COR-L47 (cell line): Measurements from ENCODE around the gene CAMK2D.
"Not testable (repeated sequence)": the region's sequence is repeated elsewhere in the genome, so short reads cannot be mapped to it uniquely, and the experiment has no call there.

Experiments used
- DNase-seq: peaks from one replicate; lab custom pipeline; 2025; lab: John Stamatoyannopoulos, UW

CAMK2D gene

DNA sequence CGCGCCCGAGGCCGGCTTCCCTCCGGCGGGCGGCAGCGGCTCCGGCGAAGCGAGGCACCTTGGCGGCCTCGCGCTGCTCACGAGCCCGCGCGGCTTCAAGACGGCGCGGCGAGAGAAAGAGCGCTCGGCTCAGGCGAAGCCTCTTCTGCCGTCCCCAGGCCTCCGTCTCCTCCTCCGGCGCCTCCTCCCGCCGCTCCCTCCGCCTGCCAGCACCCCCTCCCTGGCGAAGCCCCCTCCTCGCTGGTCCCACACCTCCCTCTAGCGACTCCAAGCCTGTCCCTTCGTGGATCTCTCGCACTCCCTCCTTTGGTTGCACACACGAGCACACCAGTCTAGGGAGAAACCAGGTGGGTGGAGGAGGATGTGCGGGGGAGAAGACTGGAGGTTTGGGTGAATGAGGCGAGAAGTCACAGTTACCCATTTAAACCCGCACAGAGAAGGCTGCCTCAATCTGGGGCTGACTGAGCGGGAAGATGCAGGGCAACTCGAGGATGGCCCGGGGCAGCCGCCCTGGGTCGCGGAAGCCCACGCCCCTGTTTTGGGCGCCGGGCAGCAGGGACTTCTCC, at the start of gene CAMK2D:
Gene CAMK2D, minus strand, starts transcription at position 119 of the 566 bp plus-strand sequence. CDS start 670 bp downstream, outside the sequence.
- DNase-seq: peak; percentile 84

DNA sequence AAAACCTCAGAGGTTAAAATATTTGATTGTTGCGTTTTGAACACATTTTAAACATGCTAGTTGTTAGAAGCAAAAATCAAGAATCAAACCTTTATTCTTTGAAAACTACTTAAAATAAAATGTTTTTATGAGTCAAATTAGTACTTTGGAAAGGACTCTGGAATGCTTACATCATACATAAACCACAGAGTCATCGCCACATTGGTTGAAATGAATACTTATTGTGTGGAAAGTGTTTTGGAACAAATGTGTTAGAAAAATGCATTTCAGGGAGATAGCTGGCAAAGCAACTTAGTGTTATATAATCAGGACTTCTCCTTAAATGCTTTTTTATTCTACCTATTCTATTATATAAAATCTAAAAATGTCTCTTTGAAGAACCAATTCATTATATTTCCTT, 49.4 kb upstream of the CAMK2D start:
- DNase-seq: no peak

DNA sequence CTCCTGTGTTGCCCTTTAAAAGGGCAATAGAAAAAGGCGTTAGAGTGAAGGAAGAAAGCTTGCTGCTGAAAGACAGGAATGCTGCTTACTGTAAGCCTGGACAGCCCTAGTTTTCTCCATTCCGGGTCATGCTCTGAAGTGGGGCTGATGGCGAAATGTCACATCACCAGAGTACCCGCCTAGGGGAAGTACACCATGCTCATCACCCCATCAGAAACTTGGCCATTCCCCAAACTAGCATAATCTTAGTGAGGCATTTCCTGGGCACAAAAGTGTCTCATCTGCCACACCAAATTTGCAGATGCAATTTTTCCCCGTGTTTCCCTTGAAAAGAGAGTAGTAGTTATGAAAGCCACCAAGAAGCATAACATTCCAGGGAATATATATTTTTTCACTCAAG, 47.8 kb upstream of the CAMK2D start:
- DNase-seq: no peak

DNA sequence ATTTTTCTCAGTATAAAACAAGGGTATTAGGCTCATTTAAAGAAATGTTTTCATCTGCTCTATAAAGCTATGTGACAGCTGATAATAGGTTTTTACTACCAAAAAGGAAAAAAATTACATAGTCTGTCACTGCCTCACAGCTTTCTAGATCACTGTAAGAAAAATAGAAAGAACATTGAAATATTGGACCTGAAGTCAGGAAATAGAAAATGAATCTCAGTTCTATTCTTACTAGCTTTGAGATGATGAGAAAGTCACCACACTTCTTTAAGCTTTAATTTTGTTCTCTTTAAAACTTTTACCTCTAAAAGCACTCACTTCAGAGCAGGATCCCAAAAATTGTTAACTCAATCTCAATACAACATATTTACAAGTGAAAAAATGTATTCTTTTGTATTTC, 45.3 kb upstream of the CAMK2D start:
- no peak for DNase-seq

DNA sequence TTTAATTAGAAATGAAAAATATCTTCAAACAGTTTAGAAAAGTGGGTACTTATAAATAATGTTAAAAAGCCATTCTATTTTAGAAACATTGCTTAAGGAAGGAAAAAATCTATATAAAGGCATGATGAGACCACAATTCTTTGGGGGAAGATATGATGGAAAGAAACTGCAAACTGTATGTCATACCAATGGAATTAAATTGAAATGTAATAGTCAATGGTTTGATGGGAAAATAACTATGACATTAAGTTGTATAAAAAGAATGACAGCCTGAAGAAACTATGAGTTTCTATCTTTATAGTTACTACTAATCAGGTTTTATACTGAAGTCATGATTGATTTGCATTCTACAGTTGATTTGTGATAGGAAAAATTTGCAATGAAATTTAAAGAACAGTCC, 40.3 kb upstream of the CAMK2D start:
- no peak for DNase-seq

DNA sequence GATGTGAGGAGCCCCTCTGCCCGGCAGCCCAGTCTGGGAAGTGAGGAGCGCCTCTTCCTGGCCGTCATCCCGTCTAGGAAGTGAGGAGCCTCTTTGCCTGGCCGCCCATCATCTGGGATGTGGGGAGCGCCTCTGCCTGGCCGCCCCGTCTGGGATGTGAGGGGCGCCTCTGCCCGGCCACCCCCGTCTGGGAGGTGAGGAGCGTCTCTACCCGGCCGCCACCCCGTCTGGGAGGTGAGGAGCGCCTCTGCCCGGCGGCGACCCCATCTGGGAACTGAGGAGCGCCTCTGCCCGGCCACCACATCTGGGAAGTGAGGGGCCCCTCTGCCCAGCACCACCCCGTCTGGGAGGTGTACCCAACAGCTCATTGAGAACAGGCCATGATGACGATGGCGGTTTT, 34.8 kb upstream of the CAMK2D start:
- DNase-seq: not testable (repeated sequence)

DNA sequence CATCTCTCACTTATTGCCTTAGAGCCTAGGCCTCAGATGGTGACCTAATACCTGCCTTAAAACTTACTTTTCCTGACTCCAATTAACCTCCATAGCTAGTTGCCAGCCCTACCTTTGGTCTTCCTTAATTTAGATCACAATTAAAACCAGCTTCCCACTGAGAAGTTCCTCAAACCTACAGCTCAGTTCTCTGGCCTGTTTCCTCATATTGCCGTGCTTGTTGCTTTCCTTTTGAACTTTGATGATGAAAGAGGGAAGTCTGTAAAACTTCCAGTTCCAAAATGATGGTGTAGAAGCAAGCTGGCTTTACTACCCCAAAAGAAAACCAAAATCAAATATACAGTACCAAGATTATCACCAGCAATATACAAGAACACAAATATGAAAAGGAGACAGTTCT, 28.9 kb upstream of the CAMK2D start:
- DNase-seq: no peak

DNA sequence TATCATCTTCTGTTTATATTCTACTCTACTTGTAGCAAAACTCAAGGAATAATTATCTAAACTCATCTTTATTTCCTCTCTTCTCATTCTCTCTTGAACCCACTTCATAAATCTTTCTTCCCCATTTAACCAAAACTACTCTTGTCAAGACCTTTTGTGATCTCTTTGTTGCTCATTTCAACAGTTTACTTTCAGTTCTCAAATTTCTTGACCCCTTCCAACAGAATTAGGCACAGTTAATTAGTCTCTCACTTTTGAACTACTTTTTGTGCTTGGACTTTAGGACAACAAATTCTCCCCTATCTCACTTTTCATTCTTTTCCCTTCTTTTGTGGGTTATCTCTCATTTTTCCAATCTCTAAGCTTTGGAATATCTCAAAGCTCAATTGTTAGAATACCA, 27.4 kb upstream of the CAMK2D start:
- DNase-seq: no peak

DNA sequence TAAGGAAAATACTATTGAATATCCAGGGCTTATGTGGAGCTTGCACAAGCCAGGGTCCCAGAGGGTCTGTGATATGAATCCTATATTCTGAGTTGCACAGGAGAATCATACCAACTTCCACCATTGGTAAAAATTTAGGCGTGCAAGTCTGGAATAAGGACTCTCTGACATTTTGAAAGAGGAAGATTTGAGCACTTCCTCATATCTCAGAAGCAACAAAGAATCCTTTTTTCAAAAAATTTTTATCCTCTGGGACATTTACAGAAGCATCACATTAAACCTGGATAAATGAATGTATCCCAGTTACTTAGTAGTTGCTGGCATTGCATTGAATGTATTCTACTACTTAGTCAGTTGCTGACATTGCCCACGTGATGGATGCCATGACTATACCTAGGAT, 24.2 kb upstream of the CAMK2D start:
- DNase-seq: no peak

DNA sequence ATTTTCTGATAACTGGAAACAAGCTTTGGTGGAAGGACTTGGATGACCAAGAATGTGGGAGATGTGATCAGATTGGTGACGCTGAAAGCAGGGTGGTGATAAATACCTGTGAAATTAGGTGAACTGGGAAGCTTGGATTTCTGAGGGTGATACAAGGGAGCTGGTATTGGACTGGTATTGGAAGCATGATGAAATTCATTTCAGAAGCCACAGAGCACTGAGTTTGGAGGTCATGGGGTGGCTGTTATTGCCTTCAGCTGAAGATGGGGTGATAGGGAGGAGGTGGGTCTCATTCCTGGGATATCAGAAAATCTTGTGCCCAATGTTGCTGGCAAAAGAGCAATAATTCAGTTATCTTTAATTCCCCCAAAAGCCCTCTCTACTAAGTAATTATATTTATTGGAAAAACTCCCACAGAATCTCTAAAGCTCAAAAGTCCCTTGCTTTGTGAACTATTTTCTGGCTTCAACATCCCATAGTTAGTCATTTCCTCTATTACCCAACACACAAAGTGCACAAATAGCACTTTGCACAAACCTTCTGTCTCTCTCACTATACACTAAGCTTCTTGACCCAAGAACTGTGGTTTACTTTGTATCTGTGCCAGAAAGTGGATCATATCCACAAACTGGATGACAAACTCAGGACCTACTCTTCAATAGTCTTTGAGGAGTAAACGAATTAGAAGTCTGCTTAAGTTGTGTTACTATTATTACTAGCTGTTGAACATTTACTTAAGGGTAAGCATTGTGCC, 23.1 kb upstream of the CAMK2D start:
- no peak for DNase-seq

DNA sequence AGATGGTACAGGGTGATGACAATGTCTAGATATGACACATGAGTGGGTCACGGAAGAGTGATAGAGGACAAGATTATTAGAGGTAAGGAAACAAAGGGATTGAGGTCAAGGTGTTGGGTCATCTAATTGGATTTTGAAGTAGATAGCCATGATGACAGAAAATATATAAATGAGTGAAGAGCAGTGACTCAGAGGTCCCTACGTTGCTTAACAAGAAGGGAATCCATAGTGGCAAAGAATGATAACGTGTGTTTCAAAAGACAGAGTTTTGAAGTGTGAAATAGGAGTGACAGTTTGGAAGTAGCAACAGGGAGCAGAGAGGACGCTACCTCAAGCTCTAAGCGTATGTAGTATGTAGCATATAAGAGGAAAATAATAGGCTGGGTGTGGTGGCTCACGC, 22.2 kb upstream of the CAMK2D start:
- DNase-seq: no peak

DNA sequence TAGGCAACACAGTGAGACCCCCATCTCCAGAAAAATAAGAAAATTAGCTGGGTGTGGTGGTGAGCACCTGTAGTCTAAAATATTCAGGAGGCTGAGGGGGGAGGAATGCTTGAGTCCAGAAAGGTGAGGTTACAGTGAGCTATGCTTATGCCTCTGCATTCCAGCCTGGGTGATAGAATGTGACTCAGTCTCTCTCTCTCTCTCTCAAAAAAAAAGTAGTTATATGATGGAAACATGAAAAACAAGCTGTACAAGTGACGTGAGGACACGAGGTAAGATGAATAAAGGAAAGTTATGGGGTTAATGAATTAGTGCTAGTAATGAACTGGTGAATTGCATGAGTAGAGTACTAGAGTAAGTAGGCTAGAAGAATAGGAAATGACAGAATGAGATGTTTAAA, 21.8 kb upstream of the CAMK2D start:
- no peak for DNase-seq

DNA sequence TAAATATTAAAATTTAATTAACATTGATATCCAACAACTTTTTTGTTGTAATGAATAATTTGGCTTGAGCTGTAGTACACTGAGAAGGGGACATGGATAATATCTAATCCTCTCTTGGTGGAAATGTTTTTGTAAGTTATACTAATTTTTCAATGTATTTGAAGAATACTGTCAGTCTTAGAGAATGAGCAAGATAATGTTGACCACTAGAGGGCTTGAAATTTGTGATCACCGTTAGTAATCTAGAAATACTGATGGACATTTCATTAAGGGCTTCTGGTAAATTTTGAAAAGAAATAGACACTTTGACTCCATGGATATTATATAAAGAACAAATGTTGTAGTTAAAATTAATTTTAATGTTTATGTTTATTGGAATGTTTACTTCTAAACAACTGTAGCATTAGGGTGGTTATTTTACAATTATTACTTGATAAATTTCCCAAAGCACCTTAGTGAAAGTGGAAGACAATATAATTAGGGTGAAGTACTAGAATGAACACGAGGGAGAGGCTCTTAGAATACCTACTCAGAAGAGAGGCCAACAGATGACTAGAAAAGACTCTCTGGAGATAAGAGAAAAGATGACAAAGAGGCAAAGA, 20.0 kb upstream of the CAMK2D start:
- DNase-seq: peak; percentile 26

DNA sequence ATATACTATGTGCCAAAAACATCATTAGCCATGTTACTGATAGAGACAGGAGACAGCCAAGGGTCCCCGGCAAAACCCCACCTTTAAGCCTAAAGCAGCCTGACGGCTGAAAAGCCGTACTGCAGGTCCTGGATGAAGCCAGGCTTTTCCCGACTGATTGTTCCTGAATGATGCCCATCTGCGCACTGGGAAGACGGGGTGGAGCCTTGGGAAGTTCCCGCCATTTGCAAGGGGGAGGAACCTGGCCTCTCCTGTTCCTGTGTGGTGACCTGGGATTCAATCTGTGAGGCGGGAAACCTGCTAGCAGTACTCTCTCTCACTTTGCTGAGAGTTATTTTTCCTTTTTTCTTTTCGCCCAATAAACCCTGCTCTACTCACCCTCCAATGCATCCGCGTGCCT, 15.1 kb upstream of the CAMK2D start:
- DNase-seq: no peak

DNA sequence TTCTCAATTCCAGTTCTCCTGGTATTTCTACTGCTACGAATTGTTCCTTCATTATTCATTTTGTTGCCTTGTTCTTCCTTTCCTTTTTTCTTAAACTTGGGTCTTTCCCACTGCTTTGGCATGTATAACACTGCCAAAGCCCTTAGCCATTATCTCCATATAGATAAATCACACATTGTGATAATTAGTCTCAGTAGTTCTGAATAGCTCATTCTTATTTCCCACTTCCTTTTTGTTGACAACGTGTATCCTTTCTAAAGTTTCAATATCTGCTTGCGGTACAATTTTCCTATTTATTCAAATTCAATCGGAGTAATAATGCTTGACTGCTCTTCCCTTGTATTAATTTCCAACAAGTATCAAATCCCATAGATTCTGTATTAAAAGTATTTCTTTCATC, 14.5 kb upstream of the CAMK2D start:
- no peak for DNase-seq

DNA sequence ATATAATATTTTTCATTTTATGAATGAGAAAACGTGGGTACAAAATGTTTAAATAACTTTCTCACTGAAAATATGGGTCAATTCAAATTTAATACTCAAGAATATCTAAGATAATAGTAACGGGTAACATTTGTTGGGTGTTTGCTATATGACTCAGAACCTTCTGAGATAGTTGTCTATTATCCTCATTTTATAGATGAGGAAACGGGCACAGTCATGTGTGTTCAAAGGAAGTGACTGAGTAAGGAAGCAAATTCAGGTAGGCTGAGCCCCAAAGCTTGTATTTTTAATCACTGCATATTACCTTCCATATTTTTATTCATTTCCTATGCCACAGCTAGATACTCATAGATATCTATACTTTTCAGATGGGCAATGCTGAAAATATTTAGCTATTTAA, 12.2 kb upstream of the CAMK2D start:
- DNase-seq: no peak

DNA sequence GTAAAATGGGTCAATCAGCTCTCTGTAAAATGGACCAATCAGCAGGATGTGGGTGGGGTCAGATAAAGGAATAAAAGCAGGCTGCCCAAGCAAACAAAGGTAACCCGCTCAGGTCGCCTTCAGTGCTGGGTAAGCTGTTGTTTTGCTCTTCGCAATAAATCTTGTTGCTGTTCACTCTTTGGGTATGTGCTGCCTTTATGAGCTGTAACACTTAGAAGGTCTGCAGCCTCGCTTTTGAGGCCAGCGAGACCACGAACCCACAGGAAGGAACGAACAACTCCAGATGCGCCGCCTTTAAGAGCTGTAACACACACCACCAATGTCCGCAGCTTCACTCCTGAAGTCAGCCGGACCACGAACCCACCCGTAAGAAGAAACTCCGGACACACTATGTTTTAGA, 11.5 kb upstream of the CAMK2D start:
- no peak for DNase-seq

DNA sequence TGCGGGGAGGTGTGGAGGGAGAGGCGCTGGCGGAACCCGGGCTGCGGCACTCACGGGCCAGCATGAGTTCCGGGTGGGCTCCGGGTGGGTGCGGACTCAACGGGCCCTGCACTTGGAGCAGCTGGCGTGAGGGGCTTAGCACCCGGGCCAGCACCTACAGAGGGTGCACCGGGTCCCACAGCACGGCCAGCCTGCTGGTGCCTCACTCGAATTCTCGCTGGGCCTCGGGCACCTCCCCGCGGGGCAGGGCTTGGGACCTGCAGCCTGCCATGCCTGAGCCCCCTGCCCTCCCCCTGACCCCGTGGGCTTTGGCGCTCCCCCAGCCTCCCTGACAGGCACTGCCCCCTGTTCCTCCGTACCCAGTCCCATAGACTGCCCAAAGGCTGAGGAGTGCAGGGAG, 10.8 kb upstream of the CAMK2D start:
- DNase-seq: no peak

DNA sequence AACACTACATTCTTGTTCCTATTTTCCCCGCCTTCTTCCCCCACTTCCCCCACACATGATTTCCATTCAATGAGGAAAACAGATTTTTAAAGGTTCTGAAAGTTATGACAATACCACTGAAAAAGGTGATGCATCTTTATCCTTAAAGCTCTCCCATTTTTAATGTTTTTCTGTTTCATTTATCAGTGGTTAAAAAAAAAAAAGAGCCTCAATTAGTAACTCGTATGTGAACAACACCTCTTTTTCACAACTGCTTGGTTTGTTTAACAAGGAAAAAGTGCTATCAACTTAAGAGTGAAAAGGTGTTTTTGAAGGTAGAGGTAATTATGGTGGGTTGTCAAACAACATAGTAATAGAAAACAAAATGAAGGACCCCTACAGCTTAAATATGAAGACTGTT, 8.2 kb upstream of the CAMK2D start:
- no peak for DNase-seq

DNA sequence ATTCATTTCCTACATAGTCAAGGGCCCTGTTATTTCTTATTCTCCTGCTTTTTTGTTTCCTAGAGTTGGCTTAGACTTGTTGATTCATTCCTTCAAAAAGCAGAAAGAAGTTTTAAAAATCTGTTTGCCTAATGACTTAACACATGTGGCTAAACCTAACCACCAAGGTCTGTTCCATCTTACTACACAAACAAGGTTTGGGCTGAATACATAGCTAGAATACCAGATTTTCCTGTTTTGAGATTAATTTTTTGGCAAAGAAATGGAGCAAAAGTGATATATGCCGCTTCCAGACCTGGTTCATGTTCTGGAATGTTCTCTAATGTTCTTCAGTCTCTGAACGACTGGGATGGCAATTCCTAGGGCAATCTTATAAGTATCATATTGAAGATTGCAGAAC, 7.4 kb upstream of the CAMK2D start:
- no peak for DNase-seq

DNA sequence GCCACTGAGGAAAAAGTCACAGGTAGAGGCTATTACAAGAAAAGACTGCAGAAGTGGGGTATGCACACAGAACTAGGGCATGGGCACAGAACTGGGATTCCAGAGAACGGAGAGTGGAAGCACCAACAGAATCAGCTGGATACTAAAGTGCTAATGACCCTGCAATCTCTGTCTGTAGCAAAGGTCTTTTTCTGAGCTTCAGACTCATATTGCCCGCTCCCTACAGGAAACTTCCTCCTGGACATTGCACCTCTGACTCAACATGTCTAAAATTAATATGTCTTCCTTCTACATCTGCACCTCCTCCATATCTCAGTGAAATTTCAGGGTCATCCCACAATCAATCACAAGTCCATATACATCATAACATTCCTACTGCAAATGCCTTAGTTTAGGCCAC, 5.3 kb upstream of the CAMK2D start:
- no peak for DNase-seq

DNA sequence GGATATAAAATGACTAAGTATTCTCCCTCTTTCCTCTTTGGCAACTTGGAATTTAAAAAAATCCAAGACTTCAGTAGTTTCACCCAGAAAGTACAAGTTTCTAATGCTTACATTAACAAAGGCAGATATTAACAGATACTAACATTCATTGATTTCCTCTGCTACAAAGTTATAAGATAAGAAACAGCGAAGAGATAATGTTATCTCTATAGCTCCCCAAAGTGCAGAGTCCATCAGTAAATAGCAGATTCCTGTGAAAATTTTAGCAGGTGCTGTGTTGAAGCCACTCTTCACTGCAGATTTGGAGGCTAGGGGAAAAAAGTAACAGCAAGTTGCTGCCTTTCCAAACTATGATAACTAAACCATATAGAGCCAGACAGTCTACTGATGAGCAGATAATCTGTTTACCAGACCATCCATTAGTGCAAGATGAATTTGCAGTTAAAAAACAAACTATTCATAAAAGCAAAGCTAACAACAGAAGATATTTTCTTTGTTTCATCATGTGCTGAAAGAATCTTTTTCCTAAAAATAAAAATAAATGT, 3.3 kb upstream of the CAMK2D start:
- DNase-seq: no peak

DNA sequence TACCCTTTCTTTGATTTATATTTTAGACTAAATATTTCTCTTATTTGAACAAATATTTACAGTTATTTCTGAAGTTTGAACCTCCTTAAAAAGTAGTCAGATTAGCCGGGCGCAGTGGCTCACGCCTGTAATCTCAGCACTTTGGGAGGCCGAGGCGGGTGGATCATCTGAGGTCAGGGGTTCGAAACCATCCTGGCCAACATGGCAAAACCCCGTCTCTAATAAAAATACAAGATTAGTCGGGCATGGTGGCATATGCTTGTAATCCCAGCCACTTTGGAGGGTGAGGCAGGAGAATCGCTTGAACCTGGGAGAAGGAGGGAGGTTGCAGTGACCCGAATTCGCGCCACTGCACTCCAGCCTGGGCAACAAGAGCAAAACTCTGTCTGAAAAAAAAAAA, 2.4 kb upstream of the CAMK2D start:
- DNase-seq: not testable (repeated sequence)

DNA sequence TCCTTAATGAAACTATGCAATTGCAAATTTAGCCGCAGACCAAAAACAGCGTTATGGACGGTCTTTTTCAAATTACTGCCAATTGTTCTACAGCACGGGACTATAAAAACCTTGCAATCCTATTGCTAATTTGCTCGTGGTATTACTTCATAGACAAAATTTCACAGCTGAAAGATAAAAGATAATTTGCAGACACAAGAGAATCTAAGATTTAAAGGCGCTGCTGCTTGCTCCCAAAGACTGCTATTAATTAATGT, 1.4 kb upstream of the CAMK2D start:
- no peak for DNase-seq
